GM19240 (cell line): ENCODE data around the gene LIPG.
"Not testable (repeated sequence)": the region's sequence is repeated elsewhere in the genome, so short reads cannot be mapped to it uniquely, and the experiment has no call there.

ENCODE experiments used
- DNase-seq: peaks from one replicate; pipeline ENCODE4 v3.0.0; 2011; ENCODE audit warnings: low spot score; ENCODE audit not compliant: insufficient read length

LIPG gene

DNA sequence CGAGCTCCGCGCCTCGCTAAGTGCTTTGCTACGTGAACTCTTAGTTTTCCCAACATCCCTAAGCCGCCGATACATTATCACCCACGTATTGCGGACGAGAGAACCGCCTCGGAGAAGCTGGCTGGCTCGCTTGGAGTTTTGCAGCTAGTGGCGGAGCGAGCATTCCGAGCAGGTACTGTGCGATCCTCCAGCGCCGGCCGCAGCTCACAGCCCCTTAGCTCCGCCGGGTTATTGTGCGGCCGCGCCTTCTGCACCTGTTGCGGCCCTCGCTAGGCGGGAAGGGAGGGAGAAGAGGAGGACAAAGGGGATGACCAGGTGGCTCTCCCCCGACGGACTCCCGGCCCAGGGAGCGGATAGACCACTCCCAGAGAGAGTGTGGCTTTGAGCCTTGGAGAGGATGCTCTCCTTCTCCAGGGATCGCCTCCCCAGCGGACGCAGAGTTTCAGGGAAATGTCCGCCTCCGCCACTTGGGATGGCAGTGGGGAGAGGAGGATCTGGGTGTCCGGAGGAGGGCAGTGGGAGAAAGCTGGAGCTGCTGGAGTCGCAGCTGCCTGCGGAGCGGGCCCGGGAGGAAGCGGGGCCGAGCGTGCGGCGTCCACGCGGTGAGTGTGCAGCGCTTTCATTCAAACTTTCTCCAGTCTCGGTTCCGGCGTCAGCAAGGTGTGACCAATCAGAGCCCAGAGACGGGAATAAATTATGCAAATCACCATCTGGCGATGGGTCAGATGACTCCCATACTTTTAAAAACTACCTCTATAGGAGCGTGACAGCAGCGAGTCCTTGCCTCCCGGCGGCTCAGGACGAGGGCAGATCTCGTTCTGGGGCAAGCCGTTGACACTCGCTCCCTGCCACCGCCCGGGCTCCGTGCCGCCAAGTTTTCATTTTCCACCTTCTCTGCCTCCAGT lies at the start of gene LIPG:
Gene LIPG (plus strand): TSS at position 769 of the 905 bp plus-strand sequence. CDS start 252 bp downstream, outside the sequence.
- peak; percentile 20 for DNase-seq

DNA sequence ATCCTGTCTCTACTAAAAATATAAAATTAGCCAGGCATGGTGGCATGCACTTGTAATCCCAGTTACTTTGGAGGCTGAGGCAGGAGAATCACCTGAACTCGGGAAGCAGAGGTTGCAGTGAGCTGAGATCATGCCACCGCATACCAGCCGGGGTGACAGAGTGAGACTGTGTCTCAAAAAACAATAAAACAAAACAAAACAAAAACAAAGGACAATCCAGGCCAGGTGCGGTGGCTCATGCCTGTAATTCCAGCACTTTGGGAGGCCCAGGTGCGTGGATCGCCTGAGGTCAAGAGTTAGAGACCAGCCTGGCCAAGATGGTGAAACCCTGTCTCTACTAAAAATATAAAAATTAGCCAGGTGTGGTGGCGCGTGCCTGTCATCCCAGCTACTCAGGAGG lies 49.0 kb upstream of the LIPG start:
- DNase-seq, result not testable (repeated sequence)

DNA sequence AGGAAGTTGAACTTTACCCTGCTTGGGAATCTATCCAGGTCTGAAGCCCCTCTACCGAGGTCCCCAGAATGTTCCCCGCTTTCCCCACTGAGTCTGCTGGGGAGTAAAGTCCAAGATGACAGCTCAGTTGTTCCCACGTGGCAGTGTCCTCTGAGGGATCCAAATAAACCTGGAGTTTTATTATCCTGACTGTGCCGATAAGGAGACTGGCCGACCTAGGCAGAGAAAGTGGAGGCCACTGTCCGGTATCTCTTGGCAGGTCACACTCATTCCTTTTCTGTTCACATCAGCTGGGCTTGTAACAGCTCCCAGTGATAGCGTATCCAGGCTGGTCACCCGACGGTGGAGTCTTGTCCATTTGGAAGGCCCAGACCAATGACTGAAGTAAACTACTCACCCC lies 47.3 kb upstream of the LIPG start:
- no peak for DNase-seq

GRCh38 chr18:49515003-49515402 lies 46.9 kb upstream of the LIPG start:
- not testable (repeated sequence) for DNase-seq

DNA sequence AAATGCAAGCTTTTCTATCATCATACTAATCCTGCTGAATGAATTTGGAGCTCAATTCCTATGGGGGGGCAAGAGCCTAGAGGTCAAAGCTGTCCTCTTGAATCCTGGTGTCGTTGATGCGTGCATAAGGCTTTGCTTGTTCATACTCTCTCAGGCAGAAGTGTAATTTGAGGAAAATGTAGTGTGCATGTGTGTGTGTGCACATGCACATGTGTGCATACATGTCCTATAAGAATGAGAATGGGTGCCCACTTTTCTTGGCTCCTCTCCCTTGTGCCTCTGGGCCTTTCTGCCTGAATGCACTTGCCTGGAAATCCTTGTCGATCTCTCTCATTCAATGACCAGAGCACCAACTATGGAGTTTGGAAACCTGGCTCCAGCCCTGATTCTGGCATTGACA lies 46.3 kb upstream of the LIPG start:
- DNase-seq, result no peak

- DNase-seq, result no peak
These were observed 44.4 kb upstream of the LIPG start for GRCh38 chr18:49517483-49517882.

- DNase-seq, result no peak
These were observed 42.5 kb upstream of the LIPG start for GRCh38 chr18:49519101-49519971.

DNA sequence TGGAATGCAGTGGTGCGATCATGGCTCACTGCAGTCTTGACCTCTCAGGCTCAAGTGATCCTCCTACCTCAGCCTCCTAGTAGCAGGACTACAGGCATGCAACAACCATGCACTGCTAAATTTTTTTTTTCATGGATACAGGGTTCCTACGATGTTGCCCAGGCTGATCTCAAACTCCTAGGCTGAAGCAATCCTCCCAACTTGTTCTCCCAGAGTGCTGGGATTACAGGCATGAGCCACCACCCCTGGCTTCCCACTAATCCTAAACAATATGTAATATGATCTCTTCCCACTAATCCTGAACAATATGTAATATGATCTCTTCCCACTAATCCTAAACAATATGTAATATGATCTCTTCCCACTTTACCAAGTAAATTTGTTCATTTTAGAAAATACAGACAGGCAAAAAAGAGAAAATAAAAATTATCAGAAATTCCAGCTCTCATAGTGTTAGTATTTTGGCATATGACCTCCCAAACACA lies 41.2 kb upstream of the LIPG start:
- DNase-seq, result no peak

DNA sequence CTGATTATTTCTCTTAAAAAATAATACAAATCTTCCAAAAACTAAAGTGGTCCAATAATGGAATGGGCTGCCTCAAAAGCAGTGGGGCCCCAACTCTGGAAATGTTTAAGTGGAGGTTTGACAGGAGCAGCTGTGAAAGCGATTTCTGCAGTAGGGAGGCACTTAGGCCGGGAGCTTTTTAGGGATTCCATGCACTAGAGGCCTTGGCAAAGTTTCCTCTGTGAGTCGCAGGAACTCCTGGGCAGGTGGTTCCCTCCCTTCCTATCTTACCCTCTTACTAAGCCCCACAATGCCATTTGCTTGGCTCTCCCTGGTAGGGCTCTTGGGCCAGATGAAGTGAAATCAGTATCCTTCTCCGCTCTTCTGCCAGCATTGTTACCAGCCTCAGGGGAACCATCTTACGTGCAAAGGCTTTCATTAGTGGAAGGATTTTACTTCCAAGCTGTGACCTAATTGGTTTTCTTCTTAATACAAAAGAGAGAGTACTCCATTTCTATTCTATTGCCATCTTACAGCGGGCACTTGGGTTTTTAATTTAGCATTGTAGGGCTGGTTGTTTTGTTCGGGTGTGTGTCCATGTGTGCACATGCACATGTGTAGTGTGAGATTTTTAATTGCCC lies 40.5 kb upstream of the LIPG start:
- DNase-seq, result no peak

DNA sequence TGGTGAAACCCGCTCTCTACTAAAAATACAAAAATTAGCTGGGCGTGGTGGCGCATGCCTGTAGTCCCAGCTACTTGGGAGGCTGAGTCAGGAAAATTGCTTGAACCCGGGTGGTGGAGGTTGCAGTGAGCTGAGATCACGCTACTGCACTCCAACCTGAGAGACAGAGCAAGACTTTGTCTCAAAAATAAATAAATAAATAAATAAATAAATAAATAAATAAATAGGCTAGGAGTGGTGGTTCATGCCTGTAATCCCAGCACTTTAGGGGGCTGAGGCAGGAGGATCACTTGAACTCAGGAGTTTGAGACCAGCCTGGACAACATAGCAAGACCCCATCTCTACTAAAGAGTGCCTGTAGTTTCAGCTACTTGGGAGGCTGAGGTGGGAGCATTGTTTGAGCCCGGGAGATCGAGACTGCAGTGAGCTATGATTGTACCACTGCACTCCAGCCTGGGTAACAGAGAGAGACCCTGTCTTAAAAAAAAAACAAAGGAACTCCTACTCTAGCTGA lies 38.2 kb upstream of the LIPG start:
- not testable (repeated sequence) for DNase-seq

DNA sequence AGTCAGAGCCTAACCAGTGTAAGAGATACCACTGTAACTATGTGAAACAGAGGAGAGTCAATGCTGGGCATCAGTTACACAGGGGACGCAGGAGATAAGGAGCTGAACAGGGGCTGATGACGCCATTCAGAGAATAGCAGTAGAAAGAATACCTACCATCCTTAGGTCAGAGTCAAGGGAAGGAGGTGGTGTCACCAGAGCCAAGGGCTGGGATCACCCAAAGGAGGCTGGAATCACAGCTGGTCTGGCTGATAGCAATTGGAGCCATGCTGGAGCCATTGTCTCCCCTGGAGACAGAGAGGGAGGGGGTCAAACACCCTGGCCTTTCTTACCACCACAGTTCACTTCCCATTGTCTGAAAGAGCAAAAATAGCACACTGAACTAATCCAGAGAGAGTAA lies 37.5 kb upstream of the LIPG start:
- no peak for DNase-seq

- DNase-seq, result no peak
These were observed 36.9 kb upstream of the LIPG start for GRCh38 chr18:49524951-49525350.

DNA sequence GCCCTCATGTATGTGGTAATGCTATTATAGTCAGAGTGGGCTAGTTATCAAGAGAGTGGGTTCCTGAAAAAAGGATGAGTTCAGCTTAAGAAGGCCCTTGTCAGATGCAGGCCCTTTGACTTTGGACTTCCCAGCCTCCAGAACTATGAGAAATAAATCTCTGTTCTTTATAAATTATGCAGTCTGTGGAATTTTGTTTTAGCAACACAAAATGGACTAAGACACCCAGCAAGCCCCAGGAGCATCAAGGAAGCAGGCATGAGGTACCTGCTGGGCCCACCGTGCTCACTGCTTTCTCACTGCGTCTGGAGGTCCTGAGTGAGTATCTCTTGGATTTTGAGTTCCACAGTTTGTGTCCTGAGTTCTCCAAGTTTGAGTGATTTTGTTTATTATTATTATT lies 35.9 kb upstream of the LIPG start:
- no peak for DNase-seq

- no peak for DNase-seq
These were observed 34.1 kb upstream of the LIPG start for GRCh38 chr18:49527631-49528327.

DNA sequence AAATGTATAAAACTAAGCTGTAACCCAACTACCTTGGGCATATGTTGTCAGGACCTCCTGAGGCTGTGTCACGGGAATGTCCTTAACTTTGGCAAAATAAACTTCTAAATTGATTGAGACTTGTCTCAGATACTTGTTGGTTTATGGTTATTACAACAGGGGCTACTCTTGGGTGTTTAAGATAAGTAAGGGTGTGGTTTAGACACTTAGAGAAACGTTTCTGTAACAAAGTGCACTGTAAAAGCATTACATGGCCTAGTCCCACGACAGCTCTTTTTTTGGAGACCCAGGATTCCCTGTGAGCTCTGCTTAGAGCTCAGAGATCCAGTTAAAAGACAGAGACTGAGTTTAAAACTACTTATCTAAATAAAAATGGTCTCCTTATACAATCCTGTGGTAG lies 32.3 kb upstream of the LIPG start:
- no peak for DNase-seq

DNA sequence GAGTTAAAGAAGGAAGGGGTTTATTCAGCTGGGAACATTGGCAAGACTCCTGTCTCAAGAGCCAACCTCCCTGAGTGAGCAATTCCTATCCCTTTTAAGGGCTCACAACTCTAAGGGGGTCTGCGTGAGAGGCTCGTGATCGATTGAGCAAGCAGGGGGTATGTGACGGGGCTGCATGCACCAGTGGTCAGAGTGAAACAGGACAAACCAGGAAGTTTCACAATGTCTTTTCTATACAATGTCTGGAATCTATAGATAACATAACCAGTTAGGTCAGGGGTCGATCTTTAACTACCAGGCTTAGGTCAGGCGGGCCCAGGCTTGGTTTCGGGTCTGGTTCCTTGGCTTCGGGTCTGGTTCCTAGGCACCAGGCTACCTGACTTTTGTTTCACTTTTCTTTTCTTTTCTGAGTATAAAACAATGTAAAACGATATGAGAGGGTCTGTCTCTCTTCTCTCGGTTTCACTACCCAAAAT lies 30.1 kb upstream of the LIPG start:
- DNase-seq, result no peak

- DNase-seq, result no peak
These were observed 26.8 kb upstream of the LIPG start for GRCh38 chr18:49534846-49535601.

DNA sequence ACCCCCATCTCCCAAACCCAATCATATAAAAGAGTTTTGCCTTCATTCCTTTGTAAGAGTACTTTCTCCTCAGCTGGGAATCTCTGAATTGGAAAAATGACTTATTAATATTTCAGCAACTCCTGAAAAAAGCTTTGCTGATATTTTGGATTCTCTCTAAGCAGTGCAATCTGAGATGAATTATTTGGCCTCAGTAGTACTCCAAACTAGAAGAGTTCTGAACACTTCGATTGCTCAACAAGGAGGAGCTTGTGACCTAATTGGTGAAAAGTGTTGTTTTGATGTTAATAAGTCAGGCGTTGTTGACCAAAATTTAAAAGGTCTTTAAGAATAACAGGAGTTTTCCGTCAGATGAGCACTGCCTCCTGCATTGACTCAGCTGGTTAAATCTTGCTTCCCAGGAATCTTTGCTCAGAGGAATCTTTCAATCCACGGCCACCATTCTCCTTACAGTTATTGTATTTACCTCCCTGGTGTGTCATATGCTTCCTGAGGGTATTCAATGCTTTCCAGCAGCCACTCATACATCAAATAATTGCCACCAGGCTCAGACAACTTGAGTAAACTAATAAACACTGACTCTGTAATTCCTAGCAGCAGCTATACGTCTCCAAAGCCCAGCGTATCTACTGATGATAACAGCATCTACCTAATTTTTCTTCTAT lies 24.5 kb upstream of the LIPG start:
- no peak for DNase-seq

- no peak for DNase-seq
These were observed 17.5 kb upstream of the LIPG start for GRCh38 chr18:49544362-49544761.
